HEK293 (cell line): Measurements from ENCODE around the gene FGF6.

Source experiments
- ZBTB20 ChIP-seq: fragments of 450-650 bp; formaldehyde crosslinking; IDR thresholded peaks from 2 replicates; pipeline ENCODE4 v1.5.1; 2016; ENCODE audit warnings: missing biosample characterization, missing genetic modification characterization
- TF ChIP-seq, protein P1 (sequence below): fragments of 450-650 bp; formaldehyde crosslinking; IDR thresholded peaks from 2 replicates; pipeline ENCODE4 v1.5.1; 2016; ENCODE audit warnings: missing biosample characterization, missing genetic modification characterization
- TF ChIP-seq, protein P2 (sequence below): fragments of 450-650 bp; formaldehyde crosslinking; IDR thresholded peaks from 2 replicates; pipeline ENCODE4 v1.5.1; 2016; ENCODE audit warnings: missing biosample characterization, missing genetic modification characterization
- TF ChIP-seq, protein P3 (sequence below): fragments of 450-650 bp; formaldehyde crosslinking; optimal IDR thresholded peaks from 2 replicates; pipeline ENCODE3; 2016; ENCODE audit warnings: missing biosample characterization, mild to moderate bottlenecking, missing genetic modification characterization
- TF ChIP-seq, protein P4 (sequence below): fragments of 450-650 bp; formaldehyde crosslinking; IDR thresholded peaks from 2 replicates; pipeline ENCODE4 v1.5.1; 2016; ENCODE audit warnings: missing biosample characterization, missing genetic modification characterization

DNA sequence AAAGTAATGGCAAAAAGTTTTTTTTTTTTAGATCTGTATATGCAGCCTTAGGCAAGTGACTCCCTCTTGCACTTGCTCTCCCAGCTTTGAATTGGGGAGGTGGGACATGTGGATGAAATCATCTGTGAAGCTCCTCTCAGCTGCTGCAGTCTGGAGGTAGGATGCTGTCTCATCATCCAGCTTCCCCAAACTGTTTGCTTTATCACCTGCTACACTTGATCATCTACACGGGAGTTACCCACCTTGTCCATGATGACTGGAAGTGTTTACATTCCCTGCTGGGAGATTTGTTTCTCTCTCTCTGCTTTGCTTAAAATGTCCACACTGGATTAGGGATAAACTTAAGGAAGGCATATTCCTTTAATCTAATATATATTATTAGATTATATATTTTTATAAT lies 57.6 kb downstream of the FGF6 start:
- TF ChIP-seq, protein P1, sequence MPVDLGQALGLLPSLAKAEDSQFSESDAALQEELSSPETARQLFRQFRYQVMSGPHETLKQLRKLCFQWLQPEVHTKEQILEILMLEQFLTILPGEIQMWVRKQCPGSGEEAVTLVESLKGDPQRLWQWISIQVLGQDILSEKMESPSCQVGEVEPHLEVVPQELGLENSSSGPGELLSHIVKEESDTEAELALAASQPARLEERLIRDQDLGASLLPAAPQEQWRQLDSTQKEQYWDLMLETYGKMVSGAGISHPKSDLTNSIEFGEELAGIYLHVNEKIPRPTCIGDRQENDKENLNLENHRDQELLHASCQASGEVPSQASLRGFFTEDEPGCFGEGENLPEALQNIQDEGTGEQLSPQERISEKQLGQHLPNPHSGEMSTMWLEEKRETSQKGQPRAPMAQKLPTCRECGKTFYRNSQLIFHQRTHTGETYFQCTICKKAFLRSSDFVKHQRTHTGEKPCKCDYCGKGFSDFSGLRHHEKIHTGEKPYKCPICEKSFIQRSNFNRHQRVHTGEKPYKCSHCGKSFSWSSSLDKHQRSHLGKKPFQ (tag by site-specific recombination), result no peak
- TF ChIP-seq, protein P2, sequence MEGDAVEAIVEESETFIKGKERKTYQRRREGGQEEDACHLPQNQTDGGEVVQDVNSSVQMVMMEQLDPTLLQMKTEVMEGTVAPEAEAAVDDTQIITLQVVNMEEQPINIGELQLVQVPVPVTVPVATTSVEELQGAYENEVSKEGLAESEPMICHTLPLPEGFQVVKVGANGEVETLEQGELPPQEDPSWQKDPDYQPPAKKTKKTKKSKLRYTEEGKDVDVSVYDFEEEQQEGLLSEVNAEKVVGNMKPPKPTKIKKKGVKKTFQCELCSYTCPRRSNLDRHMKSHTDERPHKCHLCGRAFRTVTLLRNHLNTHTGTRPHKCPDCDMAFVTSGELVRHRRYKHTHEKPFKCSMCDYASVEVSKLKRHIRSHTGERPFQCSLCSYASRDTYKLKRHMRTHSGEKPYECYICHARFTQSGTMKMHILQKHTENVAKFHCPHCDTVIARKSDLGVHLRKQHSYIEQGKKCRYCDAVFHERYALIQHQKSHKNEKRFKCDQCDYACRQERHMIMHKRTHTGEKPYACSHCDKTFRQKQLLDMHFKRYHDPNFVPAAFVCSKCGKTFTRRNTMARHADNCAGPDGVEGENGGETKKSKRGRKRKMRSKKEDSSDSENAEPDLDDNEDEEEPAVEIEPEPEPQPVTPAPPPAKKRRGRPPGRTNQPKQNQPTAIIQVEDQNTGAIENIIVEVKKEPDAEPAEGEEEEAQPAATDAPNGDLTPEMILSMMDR (tag by site-specific recombination), result no peak
- TF ChIP-seq, protein P3, sequence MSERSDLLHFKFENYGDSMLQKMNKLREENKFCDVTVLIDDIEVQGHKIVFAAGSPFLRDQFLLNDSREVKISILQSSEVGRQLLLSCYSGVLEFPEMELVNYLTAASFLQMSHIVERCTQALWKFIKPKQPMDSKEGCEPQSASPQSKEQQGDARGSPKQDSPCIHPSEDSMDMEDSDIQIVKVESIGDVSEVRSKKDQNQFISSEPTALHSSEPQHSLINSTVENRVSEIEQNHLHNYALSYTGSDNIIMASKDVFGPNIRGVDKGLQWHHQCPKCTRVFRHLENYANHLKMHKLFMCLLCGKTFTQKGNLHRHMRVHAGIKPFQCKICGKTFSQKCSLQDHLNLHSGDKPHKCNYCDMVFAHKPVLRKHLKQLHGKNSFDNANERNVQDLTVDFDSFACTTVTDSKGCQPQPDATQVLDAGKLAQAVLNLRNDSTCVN (tag by site-specific recombination), result no peak
- TF ChIP-seq, protein P4, sequence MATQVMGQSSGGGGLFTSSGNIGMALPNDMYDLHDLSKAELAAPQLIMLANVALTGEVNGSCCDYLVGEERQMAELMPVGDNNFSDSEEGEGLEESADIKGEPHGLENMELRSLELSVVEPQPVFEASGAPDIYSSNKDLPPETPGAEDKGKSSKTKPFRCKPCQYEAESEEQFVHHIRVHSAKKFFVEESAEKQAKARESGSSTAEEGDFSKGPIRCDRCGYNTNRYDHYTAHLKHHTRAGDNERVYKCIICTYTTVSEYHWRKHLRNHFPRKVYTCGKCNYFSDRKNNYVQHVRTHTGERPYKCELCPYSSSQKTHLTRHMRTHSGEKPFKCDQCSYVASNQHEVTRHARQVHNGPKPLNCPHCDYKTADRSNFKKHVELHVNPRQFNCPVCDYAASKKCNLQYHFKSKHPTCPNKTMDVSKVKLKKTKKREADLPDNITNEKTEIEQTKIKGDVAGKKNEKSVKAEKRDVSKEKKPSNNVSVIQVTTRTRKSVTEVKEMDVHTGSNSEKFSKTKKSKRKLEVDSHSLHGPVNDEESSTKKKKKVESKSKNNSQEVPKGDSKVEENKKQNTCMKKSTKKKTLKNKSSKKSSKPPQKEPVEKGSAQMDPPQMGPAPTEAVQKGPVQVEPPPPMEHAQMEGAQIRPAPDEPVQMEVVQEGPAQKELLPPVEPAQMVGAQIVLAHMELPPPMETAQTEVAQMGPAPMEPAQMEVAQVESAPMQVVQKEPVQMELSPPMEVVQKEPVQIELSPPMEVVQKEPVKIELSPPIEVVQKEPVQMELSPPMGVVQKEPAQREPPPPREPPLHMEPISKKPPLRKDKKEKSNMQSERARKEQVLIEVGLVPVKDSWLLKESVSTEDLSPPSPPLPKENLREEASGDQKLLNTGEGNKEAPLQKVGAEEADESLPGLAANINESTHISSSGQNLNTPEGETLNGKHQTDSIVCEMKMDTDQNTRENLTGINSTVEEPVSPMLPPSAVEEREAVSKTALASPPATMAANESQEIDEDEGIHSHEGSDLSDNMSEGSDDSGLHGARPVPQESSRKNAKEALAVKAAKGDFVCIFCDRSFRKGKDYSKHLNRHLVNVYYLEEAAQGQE (tag by site-specific recombination), result no peak
- no peak for TF ChIP-seq ZBTB20 (tag by site-specific recombination)
